ENCODE data around the gene PATZ1. TPM values are rescaled to one million over a fixed set of nuclear protein-coding genes. Genes with fewer than 3 reads are reported as not detected.

Gene PATZ1
- total and polyA plus RNA-seq, 2 experiments from 2014 or later: 24.8 to 46.4 TPM

GRCh38 chr22:31295360-31295759 lies 50.8 kb downstream of the PATZ1 start:
- Histone ChIP-seq H3K27ac (peak overlapping the region; percentile 20), H3K36me3 (no peaks in the 10 kb centered on the region), H3K27me3 (no peaks in the 10 kb centered on the region), H3K9me3 (ENCODE audit: low read depth) (no peaks in the 10 kb centered on the region), H3K4me3 (no peak overlapping the region), H3K4me1 (ENCODE audit: low read depth) (peaks cover 14% of the 10 kb centered on the region)
- no peak for TF ChIP-seq CTCF (IDR thresholded peaks at IDR 0.05; ENCODE audit: low read depth, low read length)
- DNase-seq (ENCODE audit: low read depth in 1 of 2, low spot score in 1 of 2): no peak

GRCh38 chr22:31292236-31292989 lies 53.7 kb downstream of the PATZ1 start, which contains the start of gene PIK3IP1:
TSS of gene PIK3IP1 (minus strand) at chr22:31292488. CDS start at chr22:31292344, 144 bp downstream.
- Histone ChIP-seq H3K4me3 (peak within 1 kb of the TSS; percentile 29), H3K4me1 (ENCODE audit: low read depth) (peaks cover 20% of the 10 kb centered on the region), H3K9me3 (ENCODE audit: low read depth) (no peaks in the 10 kb centered on the region), H3K36me3 (no peaks in the 10 kb centered on the region), H3K27me3 (no peaks in the 10 kb centered on the region), H3K27ac (no peak within 1 kb of the TSS)
- DNase-seq (ENCODE audit: low read depth in 1 of 2, low spot score in 1 of 2): peak; percentile 89 to 92
- peak; percentile 63 for TF ChIP-seq CTCF (IDR thresholded peaks at IDR 0.05; ENCODE audit: low read depth, low read length)

- no peak for TF ChIP-seq CTCF (IDR thresholded peaks at IDR 0.05; ENCODE audit: low read depth, low read length)
- DNase-seq (ENCODE audit: low read depth in 1 of 2, low spot score in 1 of 2): peak in 1 of 2 donors; percentile 36
- H3K36me3 ChIP-seq: no peaks in the 10 kb centered on the region
- peaks cover 20% of the 10 kb centered on the region for H3K4me1 ChIP-seq (ENCODE audit: low read depth)
- H3K27me3 ChIP-seq: no peaks in the 10 kb centered on the region
- no peak overlapping the region for H3K27ac ChIP-seq
- peak overlapping the region; percentile 29 for H3K4me3 ChIP-seq
- H3K9me3 ChIP-seq (ENCODE audit: low read depth): no peaks in the 10 kb centered on the region
Measured at GRCh38 chr22:31291481-31292235, 54.5 kb downstream of the PATZ1 start.

- peak; percentile 91 to 95 for DNase-seq (ENCODE audit: low read depth in 1 of 2, low spot score in 1 of 2)
- peaks cover 18% of the 10 kb centered on the region for H3K4me1 ChIP-seq (ENCODE audit: low read depth)
- TF ChIP-seq CTCF (IDR thresholded peaks at IDR 0.05; ENCODE audit: low read depth, low read length): no peak
- no peaks in the 10 kb centered on the region for H3K27me3 ChIP-seq
- peak overlapping the region; percentile 29 for H3K4me3 ChIP-seq
- H3K36me3 ChIP-seq: no peaks in the 10 kb centered on the region
- no peak overlapping the region for H3K27ac ChIP-seq
- H3K9me3 ChIP-seq (ENCODE audit: low read depth): no peaks in the 10 kb centered on the region
Measured at GRCh38 chr22:31290494-31291471, 55.4 kb downstream of the PATZ1 start.

GRCh38 chr22:31289344-31289743 lies 56.8 kb downstream of the PATZ1 start:
- Histone ChIP-seq H3K27ac (no peak overlapping the region), H3K9me3 (ENCODE audit: low read depth) (no peaks in the 10 kb centered on the region), H3K36me3 (no peaks in the 10 kb centered on the region), H3K27me3 (no peaks in the 10 kb centered on the region), H3K4me1 (ENCODE audit: low read depth) (peaks cover 21% of the 10 kb centered on the region), H3K4me3 (no peak overlapping the region)
- no peak for DNase-seq (ENCODE audit: low read depth in 1 of 2, low spot score in 1 of 2)
- no peak for TF ChIP-seq CTCF (IDR thresholded peaks at IDR 0.05; ENCODE audit: low read depth, low read length)

All from cardiac muscle cell (in vitro differentiated cells and primary cell).